Type B pancreatic cell (in vitro differentiated cells): ENCODE results near the gene NPC2. TPM values are rescaled to one million over a fixed set of nuclear protein-coding genes. Genes with fewer than 3 reads are reported as not detected.
"Not testable (repeated sequence)": the region's sequence is repeated elsewhere in the genome, so short reads cannot be mapped to it uniquely, and the experiment has no call there.

Experiments
- DNase-seq: peaks from one replicate; pipeline ENCODE4 v3.0.0; 2021; ENCODE audit warnings: mixed read lengths; ENCODE audit not compliant: unreplicated experiment; ENCODE audit errors: extremely low spot score
- H3K27ac Mint-ChIP-seq: 2 replicates; pipeline ENCODE4 v1.8.0; 2021; ENCODE audit warnings: mild to moderate bottlenecking, mixed read lengths
- H3K27me3 Mint-ChIP-seq: 2 replicates; pipeline ENCODE4 v1.8.0; 2021; ENCODE audit warnings: mixed read lengths
- H3K36me3 Mint-ChIP-seq: 2 replicates; pipeline ENCODE4 v1.8.0; 2021; ENCODE audit warnings: mixed read lengths
- H3K4me1 Mint-ChIP-seq: one replicate; pipeline ENCODE4 v1.8.0; 2021; ENCODE audit warnings: mixed read lengths; ENCODE audit not compliant: unreplicated experiment
- H3K4me3 Mint-ChIP-seq: 2 replicates; pipeline ENCODE4 v1.8.0; 2021; ENCODE audit warnings: mild to moderate bottlenecking, mixed read lengths
- H3K9me3 Mint-ChIP-seq: 2 replicates; pipeline ENCODE4 v1.8.0; 2021; ENCODE audit warnings: mixed read lengths
- CTCF ChIP-seq: fragments of 200-600 bp; sonication (generic); conservative IDR thresholded peaks from 2 replicates; pipeline ENCODE4 v1.5.0; 2021; ENCODE audit warnings: antibody characterized with exemption, mild to moderate bottlenecking
- total RNA-seq: library from RNA; stranded (reverse); gene quantifications from 2 replicates; pipeline ENCODE4 v1.2.1, GENCODE V29; 2021; ENCODE audit warnings: low replicate concordance

The NPC2 gene
- total RNA-seq, 1 donor from 2014 or later, result 165 TPM

GRCh38 chr14:74456684-74457564 lies 36.2 kb downstream of the NPC2 start:
- no peaks in the 10 kb centered on the region for H3K36me3 Mint-ChIP-seq
- H3K9me3 Mint-ChIP-seq, result peaks cover 4% of the 10 kb centered on the region
- H3K27me3 Mint-ChIP-seq, result no peaks in the 10 kb centered on the region
- DNase-seq, result no peak
- TF ChIP-seq CTCF, result no peak
- no peak overlapping the region for H3K4me3 Mint-ChIP-seq
- H3K4me1 Mint-ChIP-seq, result no peaks in the 10 kb centered on the region
- no peak overlapping the region for H3K27ac Mint-ChIP-seq

- H3K27ac Mint-ChIP-seq, H3K4me3 Mint-ChIP-seq, H3K4me1 Mint-ChIP-seq, H3K27me3 Mint-ChIP-seq, H3K9me3 Mint-ChIP-seq, DNase-seq, H3K36me3 Mint-ChIP-seq: not testable (repeated sequence)
Measured at GRCh38 chr14:74454397-74454796, 38.7 kb downstream of the NPC2 start.

GRCh38 chr14:74444866-74445265 lies 48.2 kb downstream of the NPC2 start:
- Mint-ChIP-seq H3K27me3 (peaks cover 8% of the 10 kb centered on the region), H3K4me1 (no peaks in the 10 kb centered on the region), H3K9me3 (no peaks in the 10 kb centered on the region), H3K36me3 (no peaks in the 10 kb centered on the region), H3K27ac (no peak overlapping the region), H3K4me3 (no peak overlapping the region)
- DNase-seq, result no peak
- TF ChIP-seq CTCF, result no peak

- Mint-ChIP-seq H3K9me3 (no peaks in the 10 kb centered on the region), H3K27ac (no peak overlapping the region), H3K36me3 (no peaks in the 10 kb centered on the region), H3K27me3 (peaks cover 8% of the 10 kb centered on the region), H3K4me3 (no peak overlapping the region), H3K4me1 (no peaks in the 10 kb centered on the region)
- no peak for TF ChIP-seq CTCF
- no peak for DNase-seq
Measured at GRCh38 chr14:74442757-74443156, 50.3 kb downstream of the NPC2 start.

- Mint-ChIP-seq H3K9me3 (no peaks in the 10 kb centered on the region), H3K4me1 (no peaks in the 10 kb centered on the region), H3K27ac (no peak overlapping the region), H3K36me3 (no peaks in the 10 kb centered on the region), H3K4me3 (no peak overlapping the region), H3K27me3 (peaks cover 11% of the 10 kb centered on the region)
- DNase-seq, result no peak
- TF ChIP-seq CTCF, result no peak
Measured at GRCh38 chr14:74441113-74441512, 52.0 kb downstream of the NPC2 start.

GRCh38 chr14:74438351-74438915 lies 54.7 kb downstream of the NPC2 start:
- Mint-ChIP-seq H3K36me3 (no peaks in the 10 kb centered on the region), H3K4me3 (no peak overlapping the region), H3K9me3 (no peaks in the 10 kb centered on the region), H3K27ac (no peak overlapping the region), H3K4me1 (no peaks in the 10 kb centered on the region), H3K27me3 (peaks cover 26% of the 10 kb centered on the region)
- DNase-seq, result no peak
- no peak for TF ChIP-seq CTCF
